ENCODE data around the gene PATJ.

PATJ gene

GRCh38 chr1:61981870-61982660 is 239.8 kb downstream of the PATJ start:
- H3K27me3 ChIP-seq (ENCODE audit: insufficient read depth, poor library complexity, severe bottlenecking), result no peaks in the 10 kb centered on the region
- DNase-seq (ENCODE audit: low read depth in 1 of 2, low spot score in 1 of 2), result no peak
- H3K4me3 ChIP-seq (replicated peaks; ENCODE audit: insufficient read depth, low read length), result no peak overlapping the region
- TF ChIP-seq GABPA (IDR thresholded peaks at IDR 0.05; ENCODE audit: low read depth) (no peak), CTCF (IDR thresholded peaks at IDR 0.05; ENCODE audit: insufficient read depth, low read length) (no peak), POLR2AphosphoS5 (IDR thresholded peaks at IDR 0.05; ENCODE audit: low read depth) (no peak), REST (IDR thresholded peaks at IDR 0.05; ENCODE audit: insufficient replicate concordance, low read depth) (no peak), SPI1 (IDR thresholded peaks at IDR 0.05; ENCODE audit: borderline replicate concordance, low read depth) (no peak)
- no peak overlapping the region for H3K27ac ChIP-seq (replicated peaks)

- no peak for TF ChIP-seq SPI1 (IDR thresholded peaks at IDR 0.05; ENCODE audit: borderline replicate concordance, low read depth)
- no peak for TF ChIP-seq CTCF (IDR thresholded peaks at IDR 0.05; ENCODE audit: insufficient read depth, low read length)
- TF ChIP-seq GABPA (IDR thresholded peaks at IDR 0.05; ENCODE audit: low read depth), result no peak
- TF ChIP-seq REST (IDR thresholded peaks at IDR 0.05; ENCODE audit: insufficient replicate concordance, low read depth), result no peak
- no peak for TF ChIP-seq POLR2AphosphoS5 (IDR thresholded peaks at IDR 0.05; ENCODE audit: low read depth)
- Histone ChIP-seq H3K4me3 (replicated peaks; ENCODE audit: insufficient read depth, low read length) (no peak overlapping the region), H3K27ac (replicated peaks) (no peak overlapping the region), H3K27me3 (ENCODE audit: insufficient read depth, poor library complexity, severe bottlenecking) (no peaks in the 10 kb centered on the region)
- DNase-seq (ENCODE audit: low read depth in 1 of 2, low spot score in 1 of 2), result no peak
These were observed 241.0 kb downstream of the PATJ start for GRCh38 chr1:61983236-61983635.

- DNase-seq (ENCODE audit: low read depth in 1 of 2, low spot score in 1 of 2), result no peak
- H3K4me3 ChIP-seq (replicated peaks; ENCODE audit: insufficient read depth, low read length), result no peak overlapping the region
- TF ChIP-seq REST (IDR thresholded peaks at IDR 0.05; ENCODE audit: insufficient replicate concordance, low read depth), result no peak
- no peak for TF ChIP-seq SPI1 (IDR thresholded peaks at IDR 0.05; ENCODE audit: borderline replicate concordance, low read depth)
- no peak overlapping the region for H3K27ac ChIP-seq (replicated peaks)
- no peaks in the 10 kb centered on the region for H3K27me3 ChIP-seq (ENCODE audit: insufficient read depth, poor library complexity, severe bottlenecking)
These were observed 250.0 kb downstream of the PATJ start for GRCh38 chr1:61992257-61992656.

Data from HL-60 (cell line).